Natural killer cell (primary cell): ENCODE measurements around the gene SPOCK1. TPM values are rescaled to one million over a fixed set of nuclear protein-coding genes. Genes with fewer than 3 reads are reported as not detected.

Source experiments
- ATAC-seq, 3 donors: fragments of 150-1000 bp in 2 of 3; fragments of 200-7000 bp in 1 of 3; cut with Tn5 transposase; 1 replicate in 1 of 3; 2 replicates in 2 of 3; pipeline ENCODE4 v1.10.0; 2021; ENCODE audit warnings: mild to moderate bottlenecking in 2 of 3, moderate library complexity in 2 of 3
- DNase-seq, 2 donors: peaks; one replicate each; pipeline versions ENCODE4 v3.0.0 to v3.0.0-alpha.2; 2013 to 2021; ENCODE audit warnings: mixed read lengths in 1 of 2
- H3K27ac ChIP-seq: one replicate; pipeline ENCODE4 v1.5.1; 2013; ENCODE audit warnings: mild to moderate bottlenecking, low read length
- H3K27me3 ChIP-seq: one replicate; pipeline ENCODE4 v1.6.1; 2013; ENCODE audit warnings: low read length; ENCODE audit not compliant: control insufficient read depth, insufficient read depth
- H3K36me3 ChIP-seq: one replicate; pipeline ENCODE4 v1.6.1; 2013; ENCODE audit warnings: low read length; ENCODE audit not compliant: control insufficient read depth, insufficient read depth
- H3K4me1 ChIP-seq: one replicate; pipeline ENCODE4 v1.6.1; 2013; ENCODE audit warnings: low read length; ENCODE audit not compliant: control insufficient read depth, insufficient read depth
- H3K4me3 ChIP-seq: one replicate; pipeline ENCODE4 v1.5.1; 2013; ENCODE audit warnings: low read length
- H3K9me3 ChIP-seq: one replicate; pipeline ENCODE4 v1.6.1; 2013; ENCODE audit warnings: low read length; ENCODE audit not compliant: control insufficient read depth, insufficient read depth
- H3K27ac Mint-ChIP-seq, 2 donors: one replicate each; pipeline ENCODE4 v1.8.0; 2022; ENCODE audit warnings: mild to moderate bottlenecking in 2 of 2, mixed read lengths in 2 of 2, moderate library complexity in 1 of 2
- H3K27me3 Mint-ChIP-seq, 2 donors: one replicate each; pipeline ENCODE4 v1.8.0; 2022; ENCODE audit warnings: low read depth in 2 of 2, mixed read lengths in 2 of 2
- H3K36me3 Mint-ChIP-seq: one replicate; pipeline ENCODE4 v1.8.0; 2022; ENCODE audit warnings: mixed read lengths
- H3K4me1 Mint-ChIP-seq, 2 donors: one replicate each; pipeline ENCODE4 v1.8.0; 2022; ENCODE audit warnings: mixed read lengths in 2 of 2
- H3K4me3 Mint-ChIP-seq: one replicate; pipeline ENCODE4 v1.8.0; 2022; ENCODE audit warnings: mild to moderate bottlenecking, moderate library complexity, mixed read lengths
- H3K9me3 Mint-ChIP-seq, 2 donors: one replicate each; pipeline ENCODE4 v1.8.0; 2022; ENCODE audit warnings: mixed read lengths in 2 of 2
- WGBS: methylation state at CpG from one replicate; pipeline ENCODE4 v1.1.7; 2013; ENCODE audit warnings: missing lambda C conversion rate; ENCODE audit not compliant: insufficient coverage; 5-methylcytosine and 5-hydroxymethylcytosine counted together
- intact Hi-C: fragments of 100-400 bp; cut with micrococcal nuclease; formaldehyde crosslinking; loops from one replicate; pipeline ENCODE4 v1.14.2; 2022
- total RNA-seq, 4 donors: library from RNA; stranded (reverse); fragments of 120-200 nt in 1 of 4; gene quantifications; one replicate each; pipeline versions ENCODE4 v1.2.3 to v1.2.4, GENCODE V29; 2013 to 2022
- TF ChIP-seq, protein P1 (sequence below): fragments of 200-600 bp; IDR thresholded peaks from one replicate; pipeline ENCODE4 v1.8.0; 2022; ENCODE audit warnings: antibody characterized with exemption

SPOCK1 gene
- total RNA-seq, 3 donors from 2014 or later (not counting 1 experiment from before 2014, with no cell fraction given): 0.09 to 1.6 (median 0.61) TPM

GRCh38 chr5:137292461-137293027, 206.6 kb downstream of the SPOCK1 start:
- no peak overlapping the region for H3K27ac ChIP-seq
- Mint-ChIP-seq H3K36me3 (no peaks in the 10 kb centered on the region), H3K4me3 (no peak overlapping the region), H3K4me1 (no peaks in the 10 kb centered on the region), H3K27me3 (peaks cover 3 to 12% of the 10 kb centered on the region in 2 donors), H3K27ac (no peak overlapping the region), H3K9me3 (no peaks in the 10 kb centered on the region)
- no peaks in the 10 kb centered on the region for H3K4me1 ChIP-seq
- no peaks in the 10 kb centered on the region for H3K9me3 ChIP-seq
- intact Hi-C loops: no loop called here
- no peak overlapping the region for H3K4me3 ChIP-seq
- no peaks in the 10 kb centered on the region for H3K36me3 ChIP-seq
- H3K27me3 ChIP-seq: no peaks in the 10 kb centered on the region
- WGBS: 93% methylated on average over 3 of the region's 8 CpGs
- TF ChIP-seq, protein P1, sequence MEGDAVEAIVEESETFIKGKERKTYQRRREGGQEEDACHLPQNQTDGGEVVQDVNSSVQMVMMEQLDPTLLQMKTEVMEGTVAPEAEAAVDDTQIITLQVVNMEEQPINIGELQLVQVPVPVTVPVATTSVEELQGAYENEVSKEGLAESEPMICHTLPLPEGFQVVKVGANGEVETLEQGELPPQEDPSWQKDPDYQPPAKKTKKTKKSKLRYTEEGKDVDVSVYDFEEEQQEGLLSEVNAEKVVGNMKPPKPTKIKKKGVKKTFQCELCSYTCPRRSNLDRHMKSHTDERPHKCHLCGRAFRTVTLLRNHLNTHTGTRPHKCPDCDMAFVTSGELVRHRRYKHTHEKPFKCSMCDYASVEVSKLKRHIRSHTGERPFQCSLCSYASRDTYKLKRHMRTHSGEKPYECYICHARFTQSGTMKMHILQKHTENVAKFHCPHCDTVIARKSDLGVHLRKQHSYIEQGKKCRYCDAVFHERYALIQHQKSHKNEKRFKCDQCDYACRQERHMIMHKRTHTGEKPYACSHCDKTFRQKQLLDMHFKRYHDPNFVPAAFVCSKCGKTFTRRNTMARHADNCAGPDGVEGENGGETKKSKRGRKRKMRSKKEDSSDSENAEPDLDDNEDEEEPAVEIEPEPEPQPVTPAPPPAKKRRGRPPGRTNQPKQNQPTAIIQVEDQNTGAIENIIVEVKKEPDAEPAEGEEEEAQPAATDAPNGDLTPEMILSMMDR: no peak
- ATAC-seq: no peak
- DNase-seq: no peak

GRCh38 chr5:137291436-137291835, 207.7 kb downstream of the SPOCK1 start:
- Mint-ChIP-seq H3K27ac (no peak overlapping the region), H3K4me1 (no peaks in the 10 kb centered on the region), H3K36me3 (no peaks in the 10 kb centered on the region), H3K9me3 (no peaks in the 10 kb centered on the region), H3K27me3 (peaks cover 4 to 12% of the 10 kb centered on the region in 2 donors), H3K4me3 (no peak overlapping the region)
- H3K9me3 ChIP-seq: no peaks in the 10 kb centered on the region
- no peaks in the 10 kb centered on the region for H3K36me3 ChIP-seq
- no peaks in the 10 kb centered on the region for H3K4me1 ChIP-seq
- no peaks in the 10 kb centered on the region for H3K27me3 ChIP-seq
- H3K27ac ChIP-seq: no peak overlapping the region
- TF ChIP-seq, protein P1: no peak
- WGBS: 75% methylated on average over 1 of the region's 2 CpGs
- ATAC-seq (no peak), DNase-seq (no peak)
- no peak overlapping the region for H3K4me3 ChIP-seq
- intact Hi-C loops: no loop called here

- Histone ChIP-seq H3K36me3 (no peaks in the 10 kb centered on the region), H3K9me3 (no peaks in the 10 kb centered on the region), H3K27me3 (no peaks in the 10 kb centered on the region), H3K4me1 (no peaks in the 10 kb centered on the region), H3K27ac (no peak overlapping the region), H3K4me3 (no peak overlapping the region)
- ATAC-seq (no peak), DNase-seq (no peak)
- no peaks in the 10 kb centered on the region for H3K4me1 Mint-ChIP-seq
- intact Hi-C loops: no loop called here
- TF ChIP-seq, protein P1: no peak
- H3K27ac Mint-ChIP-seq: no peak overlapping the region
- H3K4me3 Mint-ChIP-seq: no peak overlapping the region
- H3K27me3 Mint-ChIP-seq: peaks cover 4 to 12% of the 10 kb centered on the region in 2 donors
- H3K9me3 Mint-ChIP-seq: no peaks in the 10 kb centered on the region
- no peaks in the 10 kb centered on the region for H3K36me3 Mint-ChIP-seq
- WGBS: 67% methylated on average over 1 of the region's 1 CpG
Measured at GRCh38 chr5:137291031-137291430, 208.1 kb downstream of the SPOCK1 start.

GRCh38 chr5:137290373-137290772, 208.8 kb downstream of the SPOCK1 start:
- TF ChIP-seq, protein P1: no peak

More at GRCh38 chr5:137290373-137290772, 208.8 kb downstream of the SPOCK1 start:
- Histone ChIP-seq H3K4me1 (no peaks in the 10 kb centered on the region), H3K27me3 (no peaks in the 10 kb centered on the region), H3K4me3 (no peak overlapping the region), H3K9me3 (no peaks in the 10 kb centered on the region), H3K36me3 (no peaks in the 10 kb centered on the region), H3K27ac (no peak overlapping the region)
- Mint-ChIP-seq H3K4me3 (no peak overlapping the region), H3K27ac (no peak overlapping the region), H3K27me3 (peaks cover 4 to 12% of the 10 kb centered on the region in 2 donors), H3K4me1 (no peaks in the 10 kb centered on the region), H3K36me3 (no peaks in the 10 kb centered on the region), H3K9me3 (no peaks in the 10 kb centered on the region)
- 96% methylated on average over 3 of the region's 3 CpGs for WGBS
- ATAC-seq (no peak), DNase-seq (no peak)
- intact Hi-C loops: no loop called here
